Measurements from ENCODE around the gene KRT5.

The KRT5 gene

GRCh38 chr12:52521175-52521567 is 977 bp upstream of the KRT5 start:
- no peaks in the 10 kb centered on the region for H3K36me3 Mint-ChIP-seq (ENCODE audit: low read depth)
- no peak overlapping the region for H3K27ac Mint-ChIP-seq
- intact Hi-C loops (cut with micrococcal nuclease), result no loop called here
- peaks cover 8% of the 10 kb centered on the region for H3K27me3 Mint-ChIP-seq
- H3K4me3 Mint-ChIP-seq, result no peak overlapping the region
- H3K4me1 Mint-ChIP-seq (ENCODE audit: low read depth), result no peaks in the 10 kb centered on the region
- no peaks in the 10 kb centered on the region for H3K9me3 Mint-ChIP-seq

- H3K27ac Mint-ChIP-seq, result no peak overlapping the region
- intact Hi-C loops (cut with micrococcal nuclease), result no loop called here
- H3K4me3 Mint-ChIP-seq, result no peak overlapping the region
- H3K9me3 Mint-ChIP-seq, result no peaks in the 10 kb centered on the region
- peaks cover 14% of the 10 kb centered on the region for H3K27me3 Mint-ChIP-seq
- no peaks in the 10 kb centered on the region for H3K36me3 Mint-ChIP-seq (ENCODE audit: low read depth)
- no peaks in the 10 kb centered on the region for H3K4me1 Mint-ChIP-seq (ENCODE audit: low read depth)
These were observed 849 bp downstream of the KRT5 start for GRCh38 chr12:52519387-52519703.

GRCh38 chr12:52518574-52519386 is 1.4 kb downstream of the KRT5 start:
- Mint-ChIP-seq H3K9me3 (no peaks in the 10 kb centered on the region), H3K4me3 (no peak overlapping the region), H3K27me3 (peaks cover 14% of the 10 kb centered on the region), H3K4me1 (ENCODE audit: low read depth) (no peaks in the 10 kb centered on the region), H3K36me3 (ENCODE audit: low read depth) (no peaks in the 10 kb centered on the region), H3K27ac (no peak overlapping the region)
- intact Hi-C loops (cut with micrococcal nuclease), result no loop called here

- intact Hi-C loops (cut with micrococcal nuclease), result no loop called here
- Mint-ChIP-seq H3K4me3 (no peak overlapping the region), H3K36me3 (ENCODE audit: low read depth) (no peaks in the 10 kb centered on the region), H3K27ac (no peak overlapping the region), H3K27me3 (peaks cover 14% of the 10 kb centered on the region), H3K9me3 (no peaks in the 10 kb centered on the region), H3K4me1 (ENCODE audit: low read depth) (no peaks in the 10 kb centered on the region)
These were observed 2.3 kb downstream of the KRT5 start for GRCh38 chr12:52517888-52518287.

- Mint-ChIP-seq H3K27ac (no peak overlapping the region), H3K4me3 (no peak overlapping the region), H3K36me3 (ENCODE audit: low read depth) (no peaks in the 10 kb centered on the region), H3K4me1 (ENCODE audit: low read depth) (no peaks in the 10 kb centered on the region), H3K9me3 (no peaks in the 10 kb centered on the region), H3K27me3 (peaks cover 9% of the 10 kb centered on the region)
- intact Hi-C loops (cut with micrococcal nuclease), result no loop called here
These were observed 3.0 kb downstream of the KRT5 start for GRCh38 chr12:52517005-52517835.

GRCh38 chr12:52515927-52516831 is 4.0 kb downstream of the KRT5 start:
- intact Hi-C loops (cut with micrococcal nuclease), result no loop called here
- Mint-ChIP-seq H3K36me3 (ENCODE audit: low read depth) (no peaks in the 10 kb centered on the region), H3K27me3 (peaks cover 10% of the 10 kb centered on the region), H3K4me1 (ENCODE audit: low read depth) (no peaks in the 10 kb centered on the region), H3K27ac (no peak overlapping the region), H3K9me3 (peaks cover 7% of the 10 kb centered on the region), H3K4me3 (no peak overlapping the region)

- Mint-ChIP-seq H3K27me3 (peaks cover 10% of the 10 kb centered on the region), H3K27ac (no peak overlapping the region), H3K9me3 (peaks cover 10% of the 10 kb centered on the region), H3K4me3 (no peak overlapping the region), H3K36me3 (ENCODE audit: low read depth) (no peaks in the 10 kb centered on the region), H3K4me1 (ENCODE audit: low read depth) (no peaks in the 10 kb centered on the region)
- intact Hi-C loops (cut with micrococcal nuclease), result no loop called here
These were observed 4.9 kb downstream of the KRT5 start for GRCh38 chr12:52515319-52515646.

- peaks cover 10% of the 10 kb centered on the region for H3K9me3 Mint-ChIP-seq
- no peak overlapping the region for H3K27ac Mint-ChIP-seq
- no peaks in the 10 kb centered on the region for H3K4me1 Mint-ChIP-seq (ENCODE audit: low read depth)
- no peak overlapping the region for H3K4me3 Mint-ChIP-seq
- H3K27me3 Mint-ChIP-seq, result peaks cover 12% of the 10 kb centered on the region
- intact Hi-C loops (cut with micrococcal nuclease), result no loop called here
- no peaks in the 10 kb centered on the region for H3K36me3 Mint-ChIP-seq (ENCODE audit: low read depth)
These were observed 5.5 kb downstream of the KRT5 start for GRCh38 chr12:52514471-52515318.

- intact Hi-C loops (cut with micrococcal nuclease), result no loop called here
- H3K4me1 Mint-ChIP-seq (ENCODE audit: low read depth), result no peaks in the 10 kb centered on the region
- H3K36me3 Mint-ChIP-seq (ENCODE audit: low read depth), result no peaks in the 10 kb centered on the region
- no peak overlapping the region for H3K27ac Mint-ChIP-seq
- peaks cover 10% of the 10 kb centered on the region for H3K9me3 Mint-ChIP-seq
- no peak overlapping the region for H3K4me3 Mint-ChIP-seq
- peaks cover 11% of the 10 kb centered on the region for H3K27me3 Mint-ChIP-seq
These were observed 6.5 kb downstream of the KRT5 start for GRCh38 chr12:52513736-52514135.

- H3K27ac Mint-ChIP-seq, result no peak overlapping the region
- H3K4me3 Mint-ChIP-seq, result no peak overlapping the region
- peaks cover 27% of the 10 kb centered on the region for H3K27me3 Mint-ChIP-seq
- intact Hi-C loops (cut with micrococcal nuclease), result no loop called here
- H3K36me3 Mint-ChIP-seq (ENCODE audit: low read depth), result no peaks in the 10 kb centered on the region
- no peaks in the 10 kb centered on the region for H3K4me1 Mint-ChIP-seq (ENCODE audit: low read depth)
- peaks cover 10% of the 10 kb centered on the region for H3K9me3 Mint-ChIP-seq
These were observed 12.0 kb downstream of the KRT5 start for GRCh38 chr12:52508211-52508610.

- Mint-ChIP-seq H3K27me3 (peaks cover 27% of the 10 kb centered on the region), H3K27ac (no peak overlapping the region), H3K4me1 (ENCODE audit: low read depth) (no peaks in the 10 kb centered on the region), H3K36me3 (ENCODE audit: low read depth) (no peaks in the 10 kb centered on the region), H3K9me3 (peaks cover 13% of the 10 kb centered on the region), H3K4me3 (no peak overlapping the region)
- intact Hi-C loops (cut with micrococcal nuclease), result no loop called here
These were observed 13.1 kb downstream of the KRT5 start for GRCh38 chr12:52506858-52507715.

GRCh38 chr12:52502877-52503276 is 17.3 kb downstream of the KRT5 start:
- H3K27me3 Mint-ChIP-seq, result peaks cover 25% of the 10 kb centered on the region
- H3K9me3 Mint-ChIP-seq, result peaks cover 7% of the 10 kb centered on the region
- H3K4me3 Mint-ChIP-seq, result no peak overlapping the region
- H3K36me3 Mint-ChIP-seq (ENCODE audit: low read depth), result no peaks in the 10 kb centered on the region
- H3K4me1 Mint-ChIP-seq (ENCODE audit: low read depth), result no peaks in the 10 kb centered on the region
- no peak overlapping the region for H3K27ac Mint-ChIP-seq
- intact Hi-C loops (cut with micrococcal nuclease), result no loop called here

- no peaks in the 10 kb centered on the region for H3K36me3 Mint-ChIP-seq (ENCODE audit: low read depth)
- intact Hi-C loops (cut with micrococcal nuclease), result no loop called here
- H3K27ac Mint-ChIP-seq, result no peak overlapping the region
- H3K4me3 Mint-ChIP-seq, result no peak overlapping the region
- H3K4me1 Mint-ChIP-seq (ENCODE audit: low read depth), result no peaks in the 10 kb centered on the region
- peaks cover 16% of the 10 kb centered on the region for H3K27me3 Mint-ChIP-seq
- peaks cover 7% of the 10 kb centered on the region for H3K9me3 Mint-ChIP-seq
These were observed 18.7 kb downstream of the KRT5 start for GRCh38 chr12:52501490-52501889.
